GM12878 (cell line): ENCODE data around the gene CIB4.

Experiments
- EP300 ChIP-seq, 2 experiments: fragments of 150-350 bp in 1 of 2; IDR thresholded peaks; 2 replicates each; pipeline ENCODE4 v1.6.1; 2011 to 2012; ENCODE audit warnings: low read depth in 2 of 2, low read length in 2 of 2, borderline replicate concordance in 1 of 2, improper control_type of control experiment in 1 of 2, inconsistent platforms in 1 of 2; ENCODE audit not compliant: control insufficient read depth in 1 of 2
- HCFC1 ChIP-seq: fragments of 150-350 bp; IDR thresholded peaks from 2 replicates; pipeline ENCODE4 v1.6.1; 2014; ENCODE audit warnings: low read length
- JUNB ChIP-seq: IDR thresholded peaks from 2 replicates; pipeline ENCODE4 v1.6.1; 2016; ENCODE audit warnings: antibody characterized with exemption, mild to moderate bottlenecking
- LARP7 ChIP-seq: fragments of 450-650 bp; IDR thresholded peaks from 2 replicates; pipeline ENCODE4 v1.6.1; 2017; ENCODE audit warnings: mild to moderate bottlenecking
- NBN ChIP-seq: fragments of 450-650 bp; IDR thresholded peaks from 2 replicates; pipeline ENCODE4 v1.6.1; 2016
- POLR2A ChIP-seq: IDR thresholded peaks from 2 replicates; pipeline ENCODE4 v1.6.1; 2011; ENCODE audit warnings: low read depth, mild to moderate bottlenecking, low read length
- RAD21 ChIP-seq: IDR thresholded peaks from 2 replicates; pipeline ENCODE4 v1.6.1; 2011; ENCODE audit warnings: mild to moderate bottlenecking, low read depth, low read length, moderate library complexity; ENCODE audit not compliant: insufficient read depth
- RAD51 ChIP-seq: fragments of 450-650 bp; IDR thresholded peaks from 2 replicates; pipeline ENCODE4 v1.6.1; 2016; ENCODE audit warnings: moderate library complexity, mild to moderate bottlenecking, inconsistent platforms
- SUPT20H ChIP-seq: IDR thresholded peaks from 2 replicates; pipeline ENCODE4 v1.6.1; 2011; ENCODE audit warnings: low read depth, mild to moderate bottlenecking, low read length, moderate library complexity, borderline replicate concordance; ENCODE audit not compliant: control insufficient read depth
- TBL1XR1 ChIP-seq: IDR thresholded peaks from 2 replicates; pipeline ENCODE4 v1.6.1; 2012; ENCODE audit warnings: low read depth, low read length, improper control_type of control experiment
- ZZZ3 ChIP-seq: IDR thresholded peaks from 2 replicates; pipeline ENCODE4 v1.6.1; 2011; ENCODE audit warnings: low read depth; ENCODE audit not compliant: control insufficient read depth, insufficient read length
- TF ChIP-seq, protein P1 (sequence below), 3 experiments: IDR thresholded peaks in 2 of 3; conservative IDR thresholded peaks in 1 of 3; 2 replicates each; pipeline ENCODE4 v1.5.1; 2011; ENCODE audit warnings: low read depth in 3 of 3, low read length in 3 of 3, mild to moderate bottlenecking in 3 of 3, control low read depth in 2 of 3, moderate library complexity in 2 of 3, inconsistent platforms in 1 of 3, mixed read lengths in 1 of 3; ENCODE audit not compliant: control insufficient read depth in 2 of 3, insufficient read depth in 1 of 3; ENCODE audit errors: extremely low read depth in 1 of 3
- TF ChIP-seq, protein P2 (sequence below): fragments of 450-650 bp; IDR thresholded peaks from 2 replicates; pipeline ENCODE4 v1.6.1; 2018; ENCODE audit warnings: mild to moderate bottlenecking, low read depth, moderate library complexity; ENCODE audit not compliant: partially characterized antibody

DNA sequence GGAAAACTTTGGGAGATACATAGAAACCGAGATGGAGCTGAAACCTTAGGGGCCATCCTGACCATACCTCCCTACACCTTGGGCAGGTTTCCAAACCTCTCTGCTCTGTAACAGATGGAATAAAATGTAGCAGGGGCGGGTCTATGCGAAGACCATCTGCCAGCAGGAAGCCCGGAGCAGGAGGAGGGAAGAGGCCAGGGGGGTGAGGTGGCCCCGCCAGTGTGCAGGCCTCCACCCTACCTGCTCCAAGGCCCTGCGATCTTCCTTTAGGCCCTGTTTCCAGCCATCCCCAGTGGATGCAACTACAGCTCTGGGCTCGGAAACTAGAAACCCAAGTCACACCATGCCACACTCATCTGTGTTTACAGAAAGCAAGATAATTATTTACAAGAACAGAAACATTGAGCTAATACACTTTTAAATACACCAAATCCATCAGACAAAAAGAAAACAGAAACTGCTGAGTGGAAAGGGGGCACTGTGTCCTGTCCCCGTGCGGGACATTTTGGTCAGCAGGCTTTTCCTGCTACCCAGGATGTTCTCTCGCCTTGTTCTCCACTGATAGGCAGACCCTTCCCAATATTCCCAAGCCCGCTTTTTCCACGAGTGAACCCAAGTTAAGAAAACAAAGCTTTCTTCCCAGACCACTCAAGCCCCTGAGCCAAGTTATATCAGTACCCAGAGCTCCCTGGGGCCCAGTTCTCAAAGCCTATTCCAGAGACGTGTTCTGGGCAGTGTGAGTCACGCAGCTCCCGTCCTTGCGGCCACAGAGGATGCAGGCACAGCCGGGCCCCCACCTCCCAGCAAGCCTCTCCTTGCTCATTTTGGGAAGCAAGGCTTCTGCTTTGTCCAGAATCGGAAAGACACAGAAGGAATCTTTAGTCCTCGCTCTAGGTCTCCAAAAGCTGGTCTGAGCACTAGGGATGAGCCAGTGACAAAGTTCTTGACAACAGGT lies 17.3 kb downstream of the CIB4 start:
- TF ChIP-seq HCFC1 (no peak), RAD21 (no peak), JUNB (no peak), EP300 (IDR thresholded peaks at IDR 0.05; ENCODE audit: borderline replicate concordance in 1 of 2, control insufficient read depth in 1 of 2, low read depth in 2 of 2, low read length in 2 of 2) (no peak), SUPT20H (no peak), LARP7 (no peak), ZZZ3 (no peak), NBN (no peak), POLR2A (no peak), RAD51 (no peak), TBL1XR1 (no peak)
- TF ChIP-seq, protein P1, sequence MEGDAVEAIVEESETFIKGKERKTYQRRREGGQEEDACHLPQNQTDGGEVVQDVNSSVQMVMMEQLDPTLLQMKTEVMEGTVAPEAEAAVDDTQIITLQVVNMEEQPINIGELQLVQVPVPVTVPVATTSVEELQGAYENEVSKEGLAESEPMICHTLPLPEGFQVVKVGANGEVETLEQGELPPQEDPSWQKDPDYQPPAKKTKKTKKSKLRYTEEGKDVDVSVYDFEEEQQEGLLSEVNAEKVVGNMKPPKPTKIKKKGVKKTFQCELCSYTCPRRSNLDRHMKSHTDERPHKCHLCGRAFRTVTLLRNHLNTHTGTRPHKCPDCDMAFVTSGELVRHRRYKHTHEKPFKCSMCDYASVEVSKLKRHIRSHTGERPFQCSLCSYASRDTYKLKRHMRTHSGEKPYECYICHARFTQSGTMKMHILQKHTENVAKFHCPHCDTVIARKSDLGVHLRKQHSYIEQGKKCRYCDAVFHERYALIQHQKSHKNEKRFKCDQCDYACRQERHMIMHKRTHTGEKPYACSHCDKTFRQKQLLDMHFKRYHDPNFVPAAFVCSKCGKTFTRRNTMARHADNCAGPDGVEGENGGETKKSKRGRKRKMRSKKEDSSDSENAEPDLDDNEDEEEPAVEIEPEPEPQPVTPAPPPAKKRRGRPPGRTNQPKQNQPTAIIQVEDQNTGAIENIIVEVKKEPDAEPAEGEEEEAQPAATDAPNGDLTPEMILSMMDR (IDR thresholded peaks at IDR 0.05 in 2 of 3, conservative IDR thresholded peaks at IDR 0.05 in 1 of 3; ENCODE audit: control insufficient read depth in 2 of 3, extremely low read depth in 1 of 3, insufficient read depth in 1 of 3, low read depth in 3 of 3, low read length in 3 of 3), result no peak
- TF ChIP-seq, protein P2, sequence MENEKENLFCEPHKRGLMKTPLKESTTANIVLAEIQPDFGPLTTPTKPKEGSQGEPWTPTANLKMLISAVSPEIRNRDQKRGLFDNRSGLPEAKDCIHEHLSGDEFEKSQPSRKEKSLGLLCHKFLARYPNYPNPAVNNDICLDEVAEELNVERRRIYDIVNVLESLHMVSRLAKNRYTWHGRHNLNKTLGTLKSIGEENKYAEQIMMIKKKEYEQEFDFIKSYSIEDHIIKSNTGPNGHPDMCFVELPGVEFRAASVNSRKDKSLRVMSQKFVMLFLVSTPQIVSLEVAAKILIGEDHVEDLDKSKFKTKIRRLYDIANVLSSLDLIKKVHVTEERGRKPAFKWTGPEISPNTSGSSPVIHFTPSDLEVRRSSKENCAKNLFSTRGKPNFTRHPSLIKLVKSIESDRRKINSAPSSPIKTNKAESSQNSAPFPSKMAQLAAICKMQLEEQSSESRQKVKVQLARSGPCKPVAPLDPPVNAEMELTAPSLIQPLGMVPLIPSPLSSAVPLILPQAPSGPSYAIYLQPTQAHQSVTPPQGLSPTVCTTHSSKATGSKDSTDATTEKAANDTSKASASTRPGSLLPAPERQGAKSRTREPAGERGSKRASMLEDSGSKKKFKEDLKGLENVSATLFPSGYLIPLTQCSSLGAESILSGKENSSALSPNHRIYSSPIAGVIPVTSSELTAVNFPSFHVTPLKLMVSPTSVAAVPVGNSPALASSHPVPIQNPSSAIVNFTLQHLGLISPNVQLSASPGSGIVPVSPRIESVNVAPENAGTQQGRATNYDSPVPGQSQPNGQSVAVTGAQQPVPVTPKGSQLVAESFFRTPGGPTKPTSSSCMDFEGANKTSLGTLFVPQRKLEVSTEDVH, result no peak
